ENCODE measurements around the gene ITIH2. TPM values are rescaled to one million over a fixed set of nuclear protein-coding genes. Genes with fewer than 3 reads are reported as not detected.

The ITIH2 gene
- total and polyA plus RNA-seq, 9 of the 15 experiments (the other 6 are each of a cell fraction or from before 2014, with no cell fraction given), result 0.66 TPM; not detected in 8

DNA sequence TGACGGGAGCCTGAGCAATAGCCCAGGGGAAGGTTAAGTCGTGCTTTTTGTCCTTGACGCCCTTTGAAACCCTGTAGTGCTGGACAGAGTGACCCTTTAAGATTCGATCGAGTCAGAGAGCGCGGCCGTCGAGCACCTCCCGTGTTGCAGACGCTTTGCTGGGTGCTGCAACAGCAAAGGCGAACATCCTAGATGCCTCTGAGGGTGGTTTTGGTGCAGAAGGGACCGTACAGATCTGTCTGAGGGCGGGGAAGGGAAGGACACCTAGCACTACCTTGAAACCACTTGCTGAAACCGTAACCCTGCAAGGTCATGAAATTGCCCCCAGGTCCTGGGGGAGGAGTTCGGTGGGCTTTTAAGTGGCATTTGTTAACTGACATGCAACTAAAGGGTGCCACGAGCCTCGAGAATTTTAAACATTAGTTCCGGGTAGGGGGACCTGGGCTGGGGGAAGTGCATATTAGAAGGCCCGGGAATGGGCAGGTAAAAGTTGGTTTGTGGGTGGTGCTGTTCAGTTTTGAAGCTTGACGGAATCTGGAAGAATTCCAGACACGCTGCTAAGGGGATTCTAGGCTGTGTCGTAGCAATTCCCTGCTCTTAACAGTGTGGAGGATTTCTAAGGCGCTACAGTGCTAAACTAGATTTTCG is 85.6 kb downstream of the ITIH2 start (continued):
- TF ChIP-seq ZBTB1 (CRISPR knock-in tag; IDR thresholded peaks at IDR 0.05; ENCODE audit: borderline replicate concordance, low read depth) (0 out of 2 replicates have a peak, but pooled peaks have one; percentile 11), GATAD2A (IDR thresholded peaks at IDR 0.05) (no peak), SAP30 (IDR thresholded peaks at IDR 0.05; ENCODE audit: borderline replicate concordance, insufficient read depth, low read depth, low read length, poor library complexity, severe bottlenecking) (peak; percentile 81), SMARCA4 (IDR thresholded peaks at IDR 0.05) (no peak), NEUROD1 (IDR thresholded peaks at IDR 0.05; ENCODE audit: borderline replicate concordance, low read depth, low read length, partially characterized antibody) (no peak), CXXC5 (CRISPR knock-in tag; IDR thresholded peaks at IDR 0.05) (no peak), FOSL1 (tag; conservative IDR thresholded peaks at IDR 0.05) (no peak), XRCC5 (IDR thresholded peaks at IDR 0.05; ENCODE audit: low read depth, low read length) (0 out of 2 replicates have a peak, but pooled peaks have one; percentile 11), IFI16 (CRISPR knock-in tag; IDR thresholded peaks at IDR 0.05) (no peak), MYNN (IDR thresholded peaks at IDR 0.05) (no peak), MYNN (CRISPR knock-in tag; IDR thresholded peaks at IDR 0.05) (no peak)
- TF ChIP-seq, protein P1, sequence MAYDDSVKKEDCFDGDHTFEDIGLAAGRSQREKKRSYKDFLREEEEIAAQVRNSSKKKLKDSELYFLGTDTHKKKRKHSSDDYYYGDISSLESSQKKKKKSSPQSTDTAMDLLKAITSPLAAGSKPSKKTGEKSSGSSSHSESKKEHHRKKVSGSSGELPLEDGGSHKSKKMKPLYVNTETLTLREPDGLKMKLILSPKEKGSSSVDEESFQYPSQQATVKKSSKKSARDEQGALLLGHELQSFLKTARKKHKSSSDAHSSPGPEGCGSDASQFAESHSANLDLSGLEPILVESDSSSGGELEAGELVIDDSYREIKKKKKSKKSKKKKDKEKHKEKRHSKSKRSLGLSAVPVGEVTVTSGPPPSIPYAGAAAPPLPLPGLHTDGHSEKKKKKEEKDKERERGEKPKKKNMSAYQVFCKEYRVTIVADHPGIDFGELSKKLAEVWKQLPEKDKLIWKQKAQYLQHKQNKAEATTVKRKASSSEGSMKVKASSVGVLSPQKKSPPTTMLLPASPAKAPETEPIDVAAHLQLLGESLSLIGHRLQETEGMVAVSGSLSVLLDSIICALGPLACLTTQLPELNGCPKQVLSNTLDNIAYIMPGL (CRISPR knock-in tag; IDR thresholded peaks at IDR 0.05), result no peak
- TF ChIP-seq, protein P2, sequence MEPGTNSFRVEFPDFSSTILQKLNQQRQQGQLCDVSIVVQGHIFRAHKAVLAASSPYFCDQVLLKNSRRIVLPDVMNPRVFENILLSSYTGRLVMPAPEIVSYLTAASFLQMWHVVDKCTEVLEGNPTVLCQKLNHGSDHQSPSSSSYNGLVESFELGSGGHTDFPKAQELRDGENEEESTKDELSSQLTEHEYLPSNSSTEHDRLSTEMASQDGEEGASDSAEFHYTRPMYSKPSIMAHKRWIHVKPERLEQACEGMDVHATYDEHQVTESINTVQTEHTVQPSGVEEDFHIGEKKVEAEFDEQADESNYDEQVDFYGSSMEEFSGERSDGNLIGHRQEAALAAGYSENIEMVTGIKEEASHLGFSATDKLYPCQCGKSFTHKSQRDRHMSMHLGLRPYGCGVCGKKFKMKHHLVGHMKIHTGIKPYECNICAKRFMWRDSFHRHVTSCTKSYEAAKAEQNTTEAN (CRISPR knock-in tag; IDR thresholded peaks at IDR 0.05), result no peak
- TF ChIP-seq, protein P3, sequence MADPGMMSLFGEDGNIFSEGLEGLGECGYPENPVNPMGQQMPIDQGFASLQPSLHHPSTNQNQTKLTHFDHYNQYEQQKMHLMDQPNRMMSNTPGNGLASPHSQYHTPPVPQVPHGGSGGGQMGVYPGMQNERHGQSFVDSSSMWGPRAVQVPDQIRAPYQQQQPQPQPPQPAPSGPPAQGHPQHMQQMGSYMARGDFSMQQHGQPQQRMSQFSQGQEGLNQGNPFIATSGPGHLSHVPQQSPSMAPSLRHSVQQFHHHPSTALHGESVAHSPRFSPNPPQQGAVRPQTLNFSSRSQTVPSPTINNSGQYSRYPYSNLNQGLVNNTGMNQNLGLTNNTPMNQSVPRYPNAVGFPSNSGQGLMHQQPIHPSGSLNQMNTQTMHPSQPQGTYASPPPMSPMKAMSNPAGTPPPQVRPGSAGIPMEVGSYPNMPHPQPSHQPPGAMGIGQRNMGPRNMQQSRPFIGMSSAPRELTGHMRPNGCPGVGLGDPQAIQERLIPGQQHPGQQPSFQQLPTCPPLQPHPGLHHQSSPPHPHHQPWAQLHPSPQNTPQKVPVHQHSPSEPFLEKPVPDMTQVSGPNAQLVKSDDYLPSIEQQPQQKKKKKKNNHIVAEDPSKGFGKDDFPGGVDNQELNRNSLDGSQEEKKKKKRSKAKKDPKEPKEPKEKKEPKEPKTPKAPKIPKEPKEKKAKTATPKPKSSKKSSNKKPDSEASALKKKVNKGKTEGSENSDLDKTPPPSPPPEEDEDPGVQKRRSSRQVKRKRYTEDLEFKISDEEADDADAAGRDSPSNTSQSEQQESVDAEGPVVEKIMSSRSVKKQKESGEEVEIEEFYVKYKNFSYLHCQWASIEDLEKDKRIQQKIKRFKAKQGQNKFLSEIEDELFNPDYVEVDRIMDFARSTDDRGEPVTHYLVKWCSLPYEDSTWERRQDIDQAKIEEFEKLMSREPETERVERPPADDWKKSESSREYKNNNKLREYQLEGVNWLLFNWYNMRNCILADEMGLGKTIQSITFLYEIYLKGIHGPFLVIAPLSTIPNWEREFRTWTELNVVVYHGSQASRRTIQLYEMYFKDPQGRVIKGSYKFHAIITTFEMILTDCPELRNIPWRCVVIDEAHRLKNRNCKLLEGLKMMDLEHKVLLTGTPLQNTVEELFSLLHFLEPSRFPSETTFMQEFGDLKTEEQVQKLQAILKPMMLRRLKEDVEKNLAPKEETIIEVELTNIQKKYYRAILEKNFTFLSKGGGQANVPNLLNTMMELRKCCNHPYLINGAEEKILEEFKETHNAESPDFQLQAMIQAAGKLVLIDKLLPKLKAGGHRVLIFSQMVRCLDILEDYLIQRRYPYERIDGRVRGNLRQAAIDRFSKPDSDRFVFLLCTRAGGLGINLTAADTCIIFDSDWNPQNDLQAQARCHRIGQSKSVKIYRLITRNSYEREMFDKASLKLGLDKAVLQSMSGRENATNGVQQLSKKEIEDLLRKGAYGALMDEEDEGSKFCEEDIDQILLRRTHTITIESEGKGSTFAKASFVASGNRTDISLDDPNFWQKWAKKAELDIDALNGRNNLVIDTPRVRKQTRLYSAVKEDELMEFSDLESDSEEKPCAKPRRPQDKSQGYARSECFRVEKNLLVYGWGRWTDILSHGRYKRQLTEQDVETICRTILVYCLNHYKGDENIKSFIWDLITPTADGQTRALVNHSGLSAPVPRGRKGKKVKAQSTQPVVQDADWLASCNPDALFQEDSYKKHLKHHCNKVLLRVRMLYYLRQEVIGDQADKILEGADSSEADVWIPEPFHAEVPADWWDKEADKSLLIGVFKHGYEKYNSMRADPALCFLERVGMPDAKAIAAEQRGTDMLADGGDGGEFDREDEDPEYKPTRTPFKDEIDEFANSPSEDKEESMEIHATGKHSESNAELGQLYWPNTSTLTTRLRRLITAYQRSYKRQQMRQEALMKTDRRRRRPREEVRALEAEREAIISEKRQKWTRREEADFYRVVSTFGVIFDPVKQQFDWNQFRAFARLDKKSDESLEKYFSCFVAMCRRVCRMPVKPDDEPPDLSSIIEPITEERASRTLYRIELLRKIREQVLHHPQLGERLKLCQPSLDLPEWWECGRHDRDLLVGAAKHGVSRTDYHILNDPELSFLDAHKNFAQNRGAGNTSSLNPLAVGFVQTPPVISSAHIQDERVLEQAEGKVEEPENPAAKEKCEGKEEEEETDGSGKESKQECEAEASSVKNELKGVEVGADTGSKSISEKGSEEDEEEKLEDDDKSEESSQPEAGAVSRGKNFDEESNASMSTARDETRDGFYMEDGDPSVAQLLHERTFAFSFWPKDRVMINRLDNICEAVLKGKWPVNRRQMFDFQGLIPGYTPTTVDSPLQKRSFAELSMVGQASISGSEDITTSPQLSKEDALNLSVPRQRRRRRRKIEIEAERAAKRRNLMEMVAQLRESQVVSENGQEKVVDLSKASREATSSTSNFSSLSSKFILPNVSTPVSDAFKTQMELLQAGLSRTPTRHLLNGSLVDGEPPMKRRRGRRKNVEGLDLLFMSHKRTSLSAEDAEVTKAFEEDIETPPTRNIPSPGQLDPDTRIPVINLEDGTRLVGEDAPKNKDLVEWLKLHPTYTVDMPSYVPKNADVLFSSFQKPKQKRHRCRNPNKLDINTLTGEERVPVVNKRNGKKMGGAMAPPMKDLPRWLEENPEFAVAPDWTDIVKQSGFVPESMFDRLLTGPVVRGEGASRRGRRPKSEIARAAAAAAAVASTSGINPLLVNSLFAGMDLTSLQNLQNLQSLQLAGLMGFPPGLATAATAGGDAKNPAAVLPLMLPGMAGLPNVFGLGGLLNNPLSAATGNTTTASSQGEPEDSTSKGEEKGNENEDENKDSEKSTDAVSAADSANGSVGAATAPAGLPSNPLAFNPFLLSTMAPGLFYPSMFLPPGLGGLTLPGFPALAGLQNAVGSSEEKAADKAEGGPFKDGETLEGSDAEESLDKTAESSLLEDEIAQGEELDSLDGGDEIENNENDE (IDR thresholded peaks at IDR 0.05; ENCODE audit: low read depth, low read length), result no peak

Measured in K562 (cell line).